ENCODE results near the gene ZNF823. TPM values are rescaled to one million over a fixed set of nuclear protein-coding genes. Genes with fewer than 3 reads are reported as not detected.

Gene ZNF823
- total and polyA plus RNA-seq, 2 donors (not counting 3 experiments of a cell fraction or from before 2014, with no cell fraction given), result 1.4 to 4.4 TPM

- intact Hi-C loops (cut with micrococcal nuclease), result no loop called here
- TF ChIP-seq JUN (IDR thresholded peaks at IDR 0.05; ENCODE audit: borderline replicate concordance, insufficient read depth, insufficient read length, low read depth), result no peak
- no peak for TF ChIP-seq CTCF (IDR thresholded peaks at IDR 0.05; ENCODE audit: extremely low read depth in 1 of 2, insufficient read depth in 1 of 2, low read depth in 1 of 2, low read length in 2 of 2)
- TF ChIP-seq POLR2A (IDR thresholded peaks at IDR 0.05; ENCODE audit: low read depth, low read length), result no peak
- no peak for TF ChIP-seq EZH2 (IDR thresholded peaks at IDR 0.05; ENCODE audit: borderline replicate concordance, low read depth, low read length, severe bottlenecking)
- TF ChIP-seq MYC (IDR thresholded peaks at IDR 0.05; ENCODE audit: low read depth, low read length), result no peak
- TF ChIP-seq FOS (IDR thresholded peaks at IDR 0.05; ENCODE audit: borderline replicate concordance, insufficient read depth, low read length), result no peak
- no peak for TF ChIP-seq GATA2 (IDR thresholded peaks at IDR 0.05; ENCODE audit: insufficient read depth, insufficient read length, low read depth, low read length)
- TF ChIP-seq POLR2AphosphoS5 (IDR thresholded peaks at IDR 0.05; ENCODE audit: insufficient read depth, low read depth, low read length), result no peak
- TF ChIP-seq MAX (IDR thresholded peaks at IDR 0.05; ENCODE audit: insufficient read depth, insufficient read length), result no peak
- no peaks in the 10 kb centered on the region for H3K27me3 ChIP-seq (ENCODE audit: control insufficient read depth in 2 of 2, insufficient read depth in 2 of 2, low read length in 2 of 2)
- dilution Hi-C loops (cut with MboI; ENCODE audit: extremely low pct_ligation_motif_present, low sequenced_read_pairs), result no loop called here
- no peaks in the 10 kb centered on the region for H3K79me2 ChIP-seq (ENCODE audit: control insufficient read depth, insufficient read depth, low read length)
- no peak overlapping the region for H3K9ac ChIP-seq (replicated peaks; ENCODE audit: extremely low read depth, insufficient read depth, low read length)
- FAIRE-seq (no peak), DNase-seq (ENCODE audit: low read depth, low spot score) (no peak)
- BruUV-seq (replicated peaks), result no TSS peak
- H3K27ac ChIP-seq (ENCODE audit: insufficient read depth, low read depth, low read length), result no peak overlapping the region
- no peaks in the 10 kb centered on the region for H3K9me1 ChIP-seq (replicated peaks; ENCODE audit: control insufficient read depth, extremely low read depth, insufficient read depth, low read length)
- H3K4me1 ChIP-seq (ENCODE audit: control insufficient read depth, extremely low read depth, insufficient read depth, low read length), result peaks cover 6% of the 10 kb centered on the region
- H3K9me3 ChIP-seq (replicated peaks; ENCODE audit: control insufficient read depth, insufficient read depth, low read length), result no peaks in the 10 kb centered on the region
- no peaks in the 10 kb centered on the region for H4K20me1 ChIP-seq (replicated peaks; ENCODE audit: control insufficient read depth, extremely low read depth, insufficient read depth, low read length)
- H3K36me3 ChIP-seq (ENCODE audit: control insufficient read depth in 2 of 2, extremely low read depth in 1 of 2, insufficient read depth in 2 of 2, low read length in 2 of 2), result no peaks in the 10 kb centered on the region
- CTCF ChIA-PET, result interaction anchor here (2.4 kb wide), 1 partner anchor 315 kb away, joined by 12 read pairs; no protein-coding TSS in a partner anchor
- H3K4me2 ChIP-seq (ENCODE audit: insufficient read depth, low read length), result peak overlapping the region; percentile 67
- peak overlapping the region in 1 of 3 experiments; percentile 36 for H3K4me3 ChIP-seq (replicated peaks in 1 of 3; ENCODE audit: insufficient read depth in 1 of 3, low read depth in 1 of 3, low read length in 3 of 3)
- POLR2A ChIA-PET, result no interaction called here
- peak overlapping the region; percentile 80 for H2AFZ ChIP-seq (ENCODE audit: low read depth, low read length)
Observed at GRCh38 chr19:11674067-11674492, 64.7 kb downstream of the ZNF823 start.

Data from endothelial cell of umbilical vein (primary cell).